Posterior vena cava (tissue), 2 donors: ENCODE results near the gene WDR59. TPM values are rescaled to one million over a fixed set of nuclear protein-coding genes. Genes with fewer than 3 reads are reported as not detected.
"Not testable (repeated sequence)": the region's sequence is repeated elsewhere in the genome, so short reads cannot be mapped to it uniquely, and the experiment has no call there.

Source experiments
- DNase-seq: peaks from one replicate; pipeline ENCODE4 v3.0.0-alpha.2; 2020; ENCODE audit warnings: low spot score
- intact Hi-C, 2 donors: fragments of 100-400 bp; cut with DNase I; formaldehyde crosslinking; loops; one replicate each; pipeline versions ENCODE4 v1.14.1 to v1.14.2; 2022 to 2023
- total RNA-seq, 2 donors: library from RNA; stranded (reverse); fragmentation: NEBNext Ultra II Directional; extraction: Animal tissue kit (Norgen Biotek cat#: 25700); gene quantifications; one replicate each; pipeline ENCODE4 v1.2.1, GENCODE V29; 2021
- donor health status: DM: yes; HTN: yes; CAD: no.
- donor health status: DM: yes; HTN: yes; CAD: no.

Gene WDR59
- total RNA-seq, 2 donors from 2014 or later, result 32.4 to 32.8 TPM

- intact Hi-C loops, result no loop called here
- no peak for DNase-seq
Measured at GRCh38 chr16:74991593-74992403, 6.9 kb upstream of the WDR59 start.

- intact Hi-C loops, result no loop called here
- no peak for DNase-seq
Measured at GRCh38 chr16:74991268-74991592, 6.3 kb upstream of the WDR59 start.

- DNase-seq, result no peak
- intact Hi-C loops, result no loop called here
Measured at GRCh38 chr16:74990832-74991231, 5.9 kb upstream of the WDR59 start.

GRCh38 chr16:74989864-74990263 lies 4.9 kb upstream of the WDR59 start:
- intact Hi-C loops, DNase-seq: not testable (repeated sequence)

- DNase-seq, result no peak
- intact Hi-C loops, result no loop called here
Measured at GRCh38 chr16:74987027-74987681, 2.2 kb upstream of the WDR59 start.

GRCh38 chr16:74984194-74984528 lies 762 bp downstream of the WDR59 start:
- no peak for DNase-seq
- intact Hi-C loops, result no loop called here

GRCh38 chr16:74982256-74982655 lies 2.7 kb downstream of the WDR59 start:
- intact Hi-C loops, result no loop called here
- no peak for DNase-seq

GRCh38 chr16:74975591-74975990 lies 9.3 kb downstream of the WDR59 start:
- intact Hi-C loops, result loop anchor here in 1 of 2 donors (2.0 kb wide), 1 partner anchor 37 kb away; no protein-coding TSS in a partner anchor
- no peak for DNase-seq

- intact Hi-C loops, result no loop called here
- no peak for DNase-seq
Measured at GRCh38 chr16:74973304-74973703, 11.6 kb downstream of the WDR59 start.

- intact Hi-C loops, result no loop called here
- DNase-seq, result no peak
Measured at GRCh38 chr16:74954763-74955162, 30.2 kb downstream of the WDR59 start.

GRCh38 chr16:74951681-74952080 lies 33.2 kb downstream of the WDR59 start:
- DNase-seq, result no peak
- intact Hi-C loops, result no loop called here

GRCh38 chr16:74951206-74951605 lies 33.7 kb downstream of the WDR59 start:
- intact Hi-C loops, result no loop called here
- DNase-seq, result no peak

GRCh38 chr16:74950511-74950910 lies 34.4 kb downstream of the WDR59 start:
- intact Hi-C loops, result no loop called here
- no peak for DNase-seq

- no peak for DNase-seq
- intact Hi-C loops, result no loop called here
Measured at GRCh38 chr16:74949309-74949708, 35.6 kb downstream of the WDR59 start.

- intact Hi-C loops, result no loop called here
- no peak for DNase-seq
Measured at GRCh38 chr16:74944466-74944865, 40.5 kb downstream of the WDR59 start.

GRCh38 chr16:74942977-74943918 lies 41.7 kb downstream of the WDR59 start:
- DNase-seq, result no peak
- intact Hi-C loops, result no loop called here

GRCh38 chr16:74942566-74942965 lies 42.4 kb downstream of the WDR59 start:
- intact Hi-C loops, result no loop called here

GRCh38 chr16:74939688-74940087 lies 45.2 kb downstream of the WDR59 start:
- intact Hi-C loops, result loop anchor here in 1 of 2 donors (2.0 kb wide), 1 partner anchor 35 kb away; no protein-coding TSS in a partner anchor
- no peak for DNase-seq

More at GRCh38 chr16:74942566-74942965, 42.4 kb downstream of the WDR59 start:
- DNase-seq, result no peak

- no peak for DNase-seq
- intact Hi-C loops, result no loop called here
Measured at GRCh38 chr16:74936902-74937560, 47.9 kb downstream of the WDR59 start.
